CD4-positive, CD25-positive, alpha-beta regulatory T cell (primary cell): ENCODE data around the gene DIP2C. TPM values are rescaled to one million over a fixed set of nuclear protein-coding genes. Genes with fewer than 3 reads are reported as not detected.

ENCODE experiments used
- ATAC-seq, 2 donors: fragments of 150-1000 bp; cut with Tn5 transposase; one replicate each; pipeline ENCODE4 v1.10.0; 2021; ENCODE audit warnings: low read depth in 2 of 2, moderate number of reproducible peaks in 2 of 2, moderate library complexity in 1 of 2
- DNase-seq, 3 donors: peaks; one replicate each; pipeline versions ENCODE4 v3.0.0 to v3.0.0-alpha.2; 2012 to 2022; ENCODE audit warnings: mixed read lengths in 1 of 3
- H3K27ac ChIP-seq: one replicate; pipeline ENCODE4 v1.7.0; 2013; ENCODE audit warnings: mild to moderate bottlenecking, low read length; ENCODE audit not compliant: insufficient read depth, poor library complexity, severe bottlenecking
- H3K27me3 ChIP-seq: one replicate; pipeline ENCODE4 v1.7.0; 2013; ENCODE audit warnings: low read length; ENCODE audit not compliant: control insufficient read depth, insufficient read depth
- H3K36me3 ChIP-seq: one replicate; pipeline ENCODE4 v1.7.0; 2013; ENCODE audit warnings: mild to moderate bottlenecking, low read length, moderate library complexity; ENCODE audit not compliant: control insufficient read depth, insufficient read depth
- H3K4me1 ChIP-seq: 2 replicates; pipeline ENCODE4 v1.7.0; 2013; ENCODE audit warnings: mild to moderate bottlenecking, low read length; ENCODE audit not compliant: insufficient read depth, control insufficient read depth, poor library complexity, severe bottlenecking
- H3K4me3 ChIP-seq: one replicate; pipeline ENCODE4 v1.7.0; 2013; ENCODE audit warnings: low read depth, mild to moderate bottlenecking, low read length, moderate library complexity
- H3K9me3 ChIP-seq, 2 experiments: 1 replicate in 1 of 2; 2 replicates in 1 of 2; pipeline ENCODE4 v1.7.0; 2013; ENCODE audit warnings: low read length in 2 of 2, mild to moderate bottlenecking in 1 of 2, moderate library complexity in 1 of 2; ENCODE audit not compliant: control insufficient read depth in 2 of 2
- H3K27ac Mint-ChIP-seq, 3 donors: one replicate each; pipeline ENCODE4 v1.8.0; 2020 to 2022; ENCODE audit warnings: mild to moderate bottlenecking in 3 of 3, mixed read lengths in 3 of 3, moderate library complexity in 2 of 3
- H3K27me3 Mint-ChIP-seq: one replicate; pipeline ENCODE4 v1.8.0; 2022; ENCODE audit warnings: mild to moderate bottlenecking, mixed read lengths
- H3K36me3 Mint-ChIP-seq: one replicate; pipeline ENCODE4 v1.8.0; 2020; ENCODE audit warnings: mixed read lengths
- H3K4me1 Mint-ChIP-seq, 4 donors: one replicate each; pipeline ENCODE4 v1.8.0; 2020 to 2022; ENCODE audit warnings: mixed read lengths in 4 of 4, mild to moderate bottlenecking in 1 of 4
- H3K4me3 Mint-ChIP-seq, 4 donors: one replicate each; pipeline ENCODE4 v1.8.0; 2020 to 2022; ENCODE audit warnings: mild to moderate bottlenecking in 4 of 4, mixed read lengths in 4 of 4, moderate library complexity in 3 of 4
- H3K9me3 Mint-ChIP-seq, 7 donors: one replicate each; pipeline ENCODE4 v1.8.0; 2020 to 2022; ENCODE audit warnings: mixed read lengths in 7 of 7, mild to moderate bottlenecking in 3 of 7, moderate library complexity in 2 of 7
- polyA plus RNA-seq, 4 donors: library from polyadenylated mRNA; unstranded; fragments of 300-500 nt; fragmentation: Illumina TruSeq; gene quantifications; one replicate each; pipeline ENCODE4 v1.2.3, GENCODE V29; 2021
- total RNA-seq: library from RNA; stranded (reverse); gene quantifications from one replicate; pipeline ENCODE4 v1.2.3, GENCODE V29; 2022

The DIP2C gene
- total and polyA plus RNA-seq, 5 donors from 2014 or later: 0.47 to 4.1 (median 0.54) TPM

- no peaks in the 10 kb centered on the region for H3K9me3 ChIP-seq
- DNase-seq: no peak
- H3K4me1 ChIP-seq: no peaks in the 10 kb centered on the region
- H3K27me3 ChIP-seq: no peaks in the 10 kb centered on the region
- H3K36me3 ChIP-seq: no peaks in the 10 kb centered on the region
- no peak for ATAC-seq
- Mint-ChIP-seq H3K27me3 (peaks cover 7% of the 10 kb centered on the region), H3K9me3 (peaks cover 0 to 2% (median 0%) of the 10 kb centered on the region in 7 donors), H3K4me1 (peaks cover 0 to 2% (median 0%) of the 10 kb centered on the region in 4 donors), H3K4me3 (no peak overlapping the region), H3K36me3 (no peaks in the 10 kb centered on the region), H3K27ac (no peak overlapping the region)
- no peak overlapping the region for H3K27ac ChIP-seq
- no peak overlapping the region for H3K4me3 ChIP-seq
Measured at GRCh38 chr10:630581-631073, 58.8 kb downstream of the DIP2C start.

- Mint-ChIP-seq H3K27ac (no peak overlapping the region), H3K9me3 (peaks cover 0 to 2% (median 0%) of the 10 kb centered on the region in 7 donors), H3K4me3 (no peak overlapping the region), H3K4me1 (peaks cover 0 to 2% (median 0%) of the 10 kb centered on the region in 4 donors), H3K36me3 (no peaks in the 10 kb centered on the region), H3K27me3 (peaks cover 7% of the 10 kb centered on the region)
- Histone ChIP-seq H3K36me3 (no peaks in the 10 kb centered on the region), H3K4me3 (no peak overlapping the region), H3K9me3 (no peaks in the 10 kb centered on the region), H3K27me3 (no peaks in the 10 kb centered on the region), H3K4me1 (no peaks in the 10 kb centered on the region), H3K27ac (no peak overlapping the region)
- no peak for ATAC-seq
- no peak for DNase-seq
Measured at GRCh38 chr10:629186-629998, 60.1 kb downstream of the DIP2C start.

GRCh38 chr10:628386-629045 is 61.0 kb downstream of the DIP2C start:
- Mint-ChIP-seq H3K27me3 (peaks cover 7% of the 10 kb centered on the region), H3K4me1 (peaks cover 0 to 2% (median 0%) of the 10 kb centered on the region in 4 donors), H3K4me3 (no peak overlapping the region), H3K36me3 (no peaks in the 10 kb centered on the region), H3K9me3 (peaks cover 0 to 2% (median 0%) of the 10 kb centered on the region in 7 donors), H3K27ac (no peak overlapping the region)
- no peak overlapping the region for H3K4me3 ChIP-seq
- no peaks in the 10 kb centered on the region for H3K9me3 ChIP-seq
- no peaks in the 10 kb centered on the region for H3K36me3 ChIP-seq
- H3K27me3 ChIP-seq: no peaks in the 10 kb centered on the region
- DNase-seq (no peak), ATAC-seq (no peak)
- H3K27ac ChIP-seq: no peak overlapping the region
- no peaks in the 10 kb centered on the region for H3K4me1 ChIP-seq

- Mint-ChIP-seq H3K9me3 (peaks cover 0 to 2% (median 0%) of the 10 kb centered on the region in 7 donors), H3K36me3 (no peaks in the 10 kb centered on the region), H3K27me3 (peaks cover 7% of the 10 kb centered on the region), H3K4me3 (no peak overlapping the region), H3K4me1 (peaks cover 0 to 2% (median 0%) of the 10 kb centered on the region in 4 donors), H3K27ac (no peak overlapping the region)
- Histone ChIP-seq H3K27ac (no peak overlapping the region), H3K4me1 (no peaks in the 10 kb centered on the region), H3K4me3 (no peak overlapping the region), H3K9me3 (no peaks in the 10 kb centered on the region), H3K36me3 (no peaks in the 10 kb centered on the region), H3K27me3 (no peaks in the 10 kb centered on the region)
- ATAC-seq (no peak), DNase-seq (no peak)
Measured at GRCh38 chr10:627032-627992, 62.2 kb downstream of the DIP2C start.

- no peaks in the 10 kb centered on the region for H3K9me3 ChIP-seq
- no peaks in the 10 kb centered on the region for H3K36me3 Mint-ChIP-seq
- H3K9me3 Mint-ChIP-seq: peaks cover 0 to 4% (median 0%) of the 10 kb centered on the region in 7 donors
- no peaks in the 10 kb centered on the region for H3K4me1 ChIP-seq
- peaks cover 7% of the 10 kb centered on the region for H3K27me3 Mint-ChIP-seq
- no peaks in the 10 kb centered on the region for H3K27me3 ChIP-seq
- ATAC-seq (no peak), DNase-seq (no peak)
- H3K4me3 Mint-ChIP-seq: no peak overlapping the region
- H3K4me1 Mint-ChIP-seq: peaks cover 0 to 2% (median 0%) of the 10 kb centered on the region in 4 donors
- no peak overlapping the region for H3K27ac ChIP-seq
- no peak overlapping the region for H3K27ac Mint-ChIP-seq
- no peaks in the 10 kb centered on the region for H3K36me3 ChIP-seq
- H3K4me3 ChIP-seq: no peak overlapping the region
Measured at GRCh38 chr10:625751-626711, 63.4 kb downstream of the DIP2C start.

GRCh38 chr10:625333-625696 is 64.2 kb downstream of the DIP2C start:
- no peak overlapping the region for H3K27ac ChIP-seq
- H3K4me3 ChIP-seq: no peak overlapping the region
- H3K27me3 Mint-ChIP-seq: peaks cover 5% of the 10 kb centered on the region
- no peaks in the 10 kb centered on the region for H3K9me3 ChIP-seq
- no peak overlapping the region for H3K27ac Mint-ChIP-seq
- no peaks in the 10 kb centered on the region for H3K27me3 ChIP-seq
- H3K36me3 Mint-ChIP-seq: no peaks in the 10 kb centered on the region
- ATAC-seq (no peak), DNase-seq (no peak)
- no peaks in the 10 kb centered on the region for H3K4me1 ChIP-seq
- H3K4me3 Mint-ChIP-seq: no peak overlapping the region
- no peaks in the 10 kb centered on the region for H3K36me3 ChIP-seq
- peaks cover 0 to 2% (median under 1%) of the 10 kb centered on the region in 4 donors for H3K4me1 Mint-ChIP-seq
- H3K9me3 Mint-ChIP-seq: peaks cover 0 to 4% (median 0%) of the 10 kb centered on the region in 7 donors
